Activated T-cell treated with anti-CD3 and anti-CD28 coated beads, Interleukin-2, amount 50 U/mL, for 72 hours (primary cell): ENCODE measurements around the gene UROD. TPM values are rescaled to one million over a fixed set of nuclear protein-coding genes. Genes with fewer than 3 reads are reported as not detected.
A peak's percentile ranks its signal among the peaks of the same experiment; 100 is the strongest.

ENCODE experiments used
- ATAC-seq, 2 donors: fragments of 150-1000 bp; cut with Tn5 transposase; replicated peaks in 1 of 2; 2 replicates each; pipeline ENCODE4 v1.10.0; 2021; ENCODE audit warnings: moderate library complexity in 2 of 2, mild to moderate bottlenecking in 1 of 2
- DNase-seq, 2 donors: peaks; one replicate each; pipeline ENCODE4 v3.0.0; 2021 to 2022; ENCODE audit warnings: mixed read lengths in 1 of 2
- H3K27ac Mint-ChIP-seq: one replicate; pipeline ENCODE4 v1.8.0; 2022; ENCODE audit warnings: mild to moderate bottlenecking, moderate library complexity, mixed read lengths
- H3K27me3 Mint-ChIP-seq: one replicate; pipeline ENCODE4 v1.8.0; 2022; ENCODE audit warnings: low read depth, mixed read lengths
- H3K36me3 Mint-ChIP-seq, 2 donors: one replicate each; pipeline ENCODE4 v1.8.0; 2022; ENCODE audit warnings: mixed read lengths in 2 of 2, mild to moderate bottlenecking in 1 of 2; ENCODE audit not compliant: insufficient read depth in 2 of 2
- H3K4me1 Mint-ChIP-seq: one replicate; pipeline ENCODE4 v1.8.0; 2022; ENCODE audit warnings: low read depth, mixed read lengths
- H3K4me3 Mint-ChIP-seq, 2 donors: one replicate each; pipeline ENCODE4 v1.8.0; 2022; ENCODE audit warnings: mild to moderate bottlenecking in 2 of 2, mixed read lengths in 2 of 2, moderate library complexity in 2 of 2
- H3K9me3 Mint-ChIP-seq, 2 donors: one replicate each; pipeline ENCODE4 v1.8.0; 2022; ENCODE audit warnings: mixed read lengths in 2 of 2
- total RNA-seq, 2 donors: library from RNA; stranded (reverse); gene quantifications; one replicate each; pipeline ENCODE4 v1.2.3, GENCODE V29; 2022

UROD gene
- total RNA-seq, 2 donors from 2014 or later: 65.6 to 75.6 TPM

DNA sequence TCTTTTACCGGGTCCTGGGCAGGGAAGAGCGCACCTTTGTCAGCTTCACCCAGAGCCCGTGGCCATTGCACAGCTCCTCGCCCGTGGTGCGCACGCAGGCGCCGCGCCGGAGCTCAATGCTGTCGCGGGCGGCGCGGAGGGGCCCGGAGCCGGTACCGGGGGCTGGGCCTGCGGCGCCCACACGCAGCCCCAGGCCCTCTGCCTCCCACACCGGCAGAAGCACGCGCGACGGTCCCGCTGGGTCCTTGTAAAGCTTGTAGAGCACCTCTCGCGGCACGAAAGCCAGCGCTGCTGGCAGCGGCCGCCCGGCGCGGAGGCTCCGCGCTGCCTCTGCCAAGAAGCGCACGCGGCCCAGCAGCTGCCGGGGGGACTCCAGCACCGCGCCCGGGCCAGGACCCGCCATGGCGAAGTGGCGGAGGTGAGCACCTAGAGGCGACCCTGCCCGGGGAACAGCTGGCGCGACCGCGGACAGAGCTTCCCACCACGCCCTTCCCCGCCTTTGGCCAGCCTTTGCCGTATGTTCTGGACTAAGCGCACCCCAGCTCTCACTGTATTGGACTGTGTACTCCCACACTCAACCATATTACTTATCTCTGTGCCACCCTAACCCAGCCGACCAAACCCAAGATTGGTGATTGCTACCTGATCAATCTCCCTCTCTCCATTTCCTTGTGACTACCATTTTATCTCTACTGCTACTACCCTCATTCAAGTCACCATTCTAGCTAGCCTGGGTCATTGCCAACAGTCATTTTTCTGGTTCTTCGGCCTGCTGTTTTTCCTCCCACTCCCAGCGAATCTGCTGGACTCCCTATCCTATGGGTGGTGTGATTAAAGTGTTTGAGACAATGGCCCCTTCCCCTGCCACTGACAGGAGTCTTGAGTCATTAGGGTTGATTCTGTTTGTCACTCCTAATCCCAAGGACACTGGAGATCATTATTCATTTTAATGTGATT is 921 bp upstream of the UROD start, which contains the start of gene HECTD3:
HECTD3 (minus strand) TSS at position 470 of the 957 bp plus-strand sequence; CDS start at position 403, 67 bp downstream.
- ATAC-seq (peak; percentile 85 to 87), DNase-seq (peak; percentile 83 to 88)
- Mint-ChIP-seq H3K27me3 (no peaks in the 10 kb centered on the region), H3K36me3 (peaks cover 0 to 3% of the 10 kb centered on the region in 2 donors), H3K27ac (peak within 1 kb of the TSS; percentile 62), H3K4me3 (peak within 1 kb of the TSS; percentile 84 to 92), H3K4me1 (peaks cover 45% of the 10 kb centered on the region), H3K9me3 (no peaks in the 10 kb centered on the region)

DNA sequence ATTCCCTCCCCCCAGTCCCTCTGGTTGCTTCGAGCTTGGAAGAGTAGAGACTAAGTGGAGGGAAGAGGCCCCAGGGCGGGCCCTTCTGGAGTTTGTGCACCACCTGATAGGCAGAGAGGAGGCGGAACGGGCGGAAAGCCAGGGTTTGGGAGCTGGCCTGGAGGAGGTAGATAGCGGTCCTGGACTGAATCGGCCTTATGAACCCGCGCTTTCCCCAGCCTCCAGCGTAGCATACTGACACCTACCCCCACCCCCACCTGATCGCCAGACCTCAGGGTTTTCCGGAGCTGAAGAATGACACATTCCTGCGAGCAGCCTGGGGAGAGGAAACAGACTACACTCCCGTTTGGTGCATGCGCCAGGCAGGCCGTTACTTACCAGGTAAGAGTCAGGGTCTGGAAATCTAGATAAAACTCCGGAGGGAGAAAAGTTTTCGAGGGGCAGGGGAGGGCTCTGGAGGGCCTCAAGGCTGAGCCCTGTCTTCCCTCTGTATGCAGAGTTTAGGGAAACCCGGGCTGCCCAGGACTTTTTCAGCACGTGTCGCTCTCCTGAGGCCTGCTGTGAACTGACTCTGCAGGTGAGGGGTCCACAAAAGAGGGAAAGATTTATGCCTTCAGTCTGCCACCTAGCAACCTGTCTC is 705 bp downstream of the UROD start:
- no peaks in the 10 kb centered on the region for H3K27me3 Mint-ChIP-seq
- DNase-seq (peak; percentile 36 to 46), ATAC-seq (peak in 1 of 2 donors; percentile 2)
- no peaks in the 10 kb centered on the region for H3K9me3 Mint-ChIP-seq
- H3K27ac Mint-ChIP-seq: peak overlapping the region; percentile 67
- peaks cover 0 to 3% of the 10 kb centered on the region in 2 donors for H3K36me3 Mint-ChIP-seq
- H3K4me3 Mint-ChIP-seq: peak overlapping the region; percentile 79 to 84
- peaks cover 45% of the 10 kb centered on the region for H3K4me1 Mint-ChIP-seq

DNA sequence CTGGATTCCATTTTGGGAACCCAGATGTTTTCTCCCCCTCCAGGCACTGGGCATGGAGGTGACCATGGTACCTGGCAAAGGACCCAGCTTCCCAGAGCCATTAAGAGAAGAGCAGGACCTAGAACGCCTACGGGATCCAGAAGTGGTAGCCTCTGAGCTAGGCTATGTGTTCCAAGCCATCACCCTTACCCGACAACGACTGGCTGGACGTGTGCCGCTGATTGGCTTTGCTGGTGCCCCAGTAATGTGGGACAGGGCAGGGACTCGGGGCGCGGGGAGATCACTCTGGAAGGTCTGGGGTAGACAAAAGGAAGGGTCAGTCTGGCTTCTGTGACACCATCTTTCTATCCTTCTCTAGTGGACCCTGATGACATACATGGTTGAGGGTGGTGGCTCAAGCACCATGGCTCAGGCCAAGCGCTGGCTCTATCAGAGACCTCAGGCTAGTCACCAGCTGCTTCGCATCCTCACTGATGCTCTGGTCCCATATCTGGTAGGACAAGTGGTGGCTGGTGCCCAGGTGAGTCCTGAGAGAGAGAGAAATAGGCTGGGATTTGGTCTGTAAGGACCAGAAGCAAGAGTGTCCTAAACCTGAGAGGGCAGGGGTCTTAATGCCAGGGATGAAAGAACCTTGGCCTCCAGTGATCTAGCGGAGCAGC is 1.6 kb downstream of the UROD start:
- H3K27ac Mint-ChIP-seq: no peak overlapping the region
- no peaks in the 10 kb centered on the region for H3K9me3 Mint-ChIP-seq
- ATAC-seq: no peak
- no peaks in the 10 kb centered on the region for H3K27me3 Mint-ChIP-seq
- peaks cover 48% of the 10 kb centered on the region for H3K4me1 Mint-ChIP-seq
- DNase-seq: no peak
- peaks cover 0 to 3% of the 10 kb centered on the region in 2 donors for H3K36me3 Mint-ChIP-seq
- H3K4me3 Mint-ChIP-seq: peak overlapping the region; percentile 79 to 84

DNA sequence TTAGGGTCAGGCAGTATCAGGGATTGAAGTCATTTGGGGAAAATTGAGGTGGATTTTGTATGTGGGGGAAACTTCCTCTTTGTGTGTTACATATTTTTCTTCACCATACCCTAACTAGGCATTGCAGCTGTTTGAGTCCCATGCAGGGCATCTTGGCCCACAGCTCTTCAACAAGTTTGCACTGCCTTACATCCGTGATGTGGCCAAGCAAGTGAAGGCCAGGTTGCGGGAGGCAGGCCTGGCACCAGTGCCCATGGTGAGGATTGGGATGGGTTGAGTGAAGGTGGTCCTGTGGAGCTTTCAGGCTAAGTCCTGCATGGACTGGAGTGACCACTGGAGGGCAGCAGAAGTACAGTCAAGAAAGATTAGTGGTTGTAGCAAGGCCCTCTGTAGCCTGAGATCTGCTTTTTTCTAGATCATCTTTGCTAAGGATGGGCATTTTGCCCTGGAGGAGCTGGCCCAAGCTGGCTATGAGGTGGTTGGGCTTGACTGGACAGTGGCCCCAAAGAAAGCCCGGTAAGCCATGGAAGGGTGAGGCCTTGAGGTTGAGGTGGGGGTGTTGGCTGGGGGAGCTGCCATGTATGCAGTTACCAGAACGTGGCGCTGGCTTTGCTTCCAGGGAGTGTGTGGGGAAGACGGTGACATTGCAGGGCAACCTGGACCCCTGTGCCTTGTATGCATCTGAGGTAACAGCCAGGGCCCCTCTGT is 2.4 kb downstream of the UROD start:
- H3K9me3 Mint-ChIP-seq: no peaks in the 10 kb centered on the region
- H3K27me3 Mint-ChIP-seq: no peaks in the 10 kb centered on the region
- no peaks in the 10 kb centered on the region for H3K36me3 Mint-ChIP-seq
- DNase-seq (peak; percentile 82), ATAC-seq (peak in 1 of 2 donors; percentile 16)
- H3K27ac Mint-ChIP-seq: peak overlapping the region; percentile 60
- H3K4me1 Mint-ChIP-seq: peaks cover 43% of the 10 kb centered on the region
- peak overlapping the region; percentile 25 to 79 for H3K4me3 Mint-ChIP-seq

DNA sequence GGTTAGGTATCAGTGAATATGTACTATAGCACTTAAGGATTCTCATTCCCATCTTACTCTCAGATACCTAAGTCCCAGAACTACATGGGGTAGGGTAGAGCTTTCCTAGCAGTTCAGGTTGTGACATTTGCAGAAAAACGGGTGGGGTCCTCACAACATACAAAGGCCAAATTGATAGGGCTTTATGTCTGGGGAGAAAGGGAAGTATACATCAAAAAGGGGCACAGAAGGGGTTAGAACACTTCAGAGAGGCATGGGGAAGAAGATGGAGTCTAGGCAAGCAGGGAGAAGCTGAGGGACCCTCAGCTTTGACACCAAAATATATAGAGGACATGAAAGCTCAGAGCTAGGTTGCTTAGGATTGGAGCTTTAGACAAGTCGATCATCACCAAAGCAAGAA is 3.6 kb downstream of the UROD start:
- Mint-ChIP-seq H3K27me3 (no peaks in the 10 kb centered on the region), H3K4me1 (peaks cover 33% of the 10 kb centered on the region), H3K9me3 (no peaks in the 10 kb centered on the region), H3K27ac (no peak overlapping the region), H3K36me3 (no peaks in the 10 kb centered on the region), H3K4me3 (no peak overlapping the region)
- no peak for ATAC-seq
- no peak for DNase-seq

DNA sequence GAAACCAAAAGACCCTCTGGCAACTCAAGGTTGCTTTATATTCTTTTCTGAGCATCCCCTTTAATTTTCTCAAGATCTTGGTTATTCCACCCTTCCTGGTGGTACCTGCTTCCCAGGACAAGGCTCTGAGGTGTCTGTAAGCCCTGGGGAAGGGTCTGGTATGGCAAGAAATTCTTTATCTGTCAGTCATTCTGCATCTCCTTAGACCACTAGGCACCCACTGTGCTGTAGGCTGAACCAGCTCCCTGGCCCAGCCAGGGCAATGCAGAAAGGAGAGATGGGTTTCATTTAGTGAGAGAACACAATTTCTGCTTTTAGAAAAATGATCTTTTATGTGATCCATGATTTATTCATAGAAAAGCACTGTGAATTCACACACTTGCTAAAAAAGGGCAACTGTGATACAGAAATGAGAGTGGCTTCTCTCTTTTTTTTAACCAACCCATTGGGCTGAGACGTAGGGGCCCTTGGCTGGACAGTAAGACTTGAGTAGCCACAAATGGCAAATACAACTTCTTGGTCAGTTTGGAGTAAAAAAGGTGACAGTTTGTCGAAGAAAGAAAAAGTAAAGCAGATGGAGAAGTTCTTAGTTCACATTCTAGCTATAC is 4.1 kb downstream of the UROD start:
- DNase-seq (no peak), ATAC-seq (no peak)
- H3K9me3 Mint-ChIP-seq: no peaks in the 10 kb centered on the region
- H3K4me3 Mint-ChIP-seq: no peak overlapping the region
- no peaks in the 10 kb centered on the region for H3K36me3 Mint-ChIP-seq
- H3K27ac Mint-ChIP-seq: no peak overlapping the region
- H3K27me3 Mint-ChIP-seq: no peaks in the 10 kb centered on the region
- peaks cover 31% of the 10 kb centered on the region for H3K4me1 Mint-ChIP-seq

DNA sequence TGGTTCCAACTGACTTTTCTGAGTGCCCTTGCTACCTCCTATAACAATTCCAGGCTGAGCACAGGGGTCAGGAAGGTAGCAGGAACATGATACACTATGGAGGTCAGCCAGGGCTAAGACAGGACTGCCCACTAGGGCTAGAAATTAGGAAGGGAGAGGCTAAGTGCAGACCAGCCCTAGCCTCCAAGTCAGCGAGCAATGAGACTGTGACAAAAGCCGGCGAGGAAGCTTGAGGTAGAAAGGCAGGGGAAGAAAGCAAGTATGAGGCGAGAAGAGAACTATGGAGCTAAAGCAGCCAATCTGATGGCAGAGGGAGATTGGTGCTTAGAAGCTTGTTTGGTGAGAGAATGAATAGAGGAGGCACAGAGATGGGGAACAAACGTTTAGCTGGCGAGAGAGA is 4.7 kb downstream of the UROD start:
- DNase-seq: no peak
- Mint-ChIP-seq H3K27ac (no peak overlapping the region), H3K4me1 (peaks cover 26% of the 10 kb centered on the region), H3K9me3 (no peaks in the 10 kb centered on the region), H3K27me3 (no peaks in the 10 kb centered on the region), H3K36me3 (no peaks in the 10 kb centered on the region), H3K4me3 (no peak overlapping the region)
- ATAC-seq: no peak

DNA sequence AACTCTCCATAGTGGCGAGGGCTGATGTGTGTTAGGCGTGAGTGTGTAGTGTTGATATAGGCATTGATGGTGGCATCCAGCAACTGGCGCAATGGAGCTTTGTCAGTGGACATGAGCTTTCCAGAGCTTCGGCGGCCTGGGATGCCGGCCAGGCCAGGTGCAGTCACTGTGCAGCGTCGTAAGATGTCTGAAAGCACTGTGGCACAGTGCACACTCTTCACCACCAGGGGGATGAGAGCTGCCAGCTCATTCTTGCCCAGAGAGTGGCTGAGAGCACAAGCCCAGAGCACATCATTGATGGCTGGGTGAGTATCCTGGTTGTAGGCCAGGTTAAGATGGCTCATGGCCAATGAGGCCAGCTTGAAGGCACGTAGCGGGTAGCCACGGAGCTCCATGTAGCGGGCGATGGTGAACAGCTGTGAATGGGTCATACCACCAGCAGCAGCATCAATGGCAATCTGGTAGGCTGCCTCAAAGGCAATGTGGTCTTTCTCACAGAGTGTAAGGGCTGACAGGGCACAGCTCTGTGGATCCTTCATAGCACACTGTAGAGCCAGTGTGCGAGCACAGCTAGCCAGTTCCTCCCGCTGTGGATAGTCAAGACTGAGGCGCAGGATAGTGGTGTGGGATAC is 6.7 kb downstream of the UROD start:
- no peaks in the 10 kb centered on the region for H3K9me3 Mint-ChIP-seq
- DNase-seq (peak; percentile 64 to 69), ATAC-seq (peak; percentile 87 to 89)
- H3K4me1 Mint-ChIP-seq: peaks cover 21% of the 10 kb centered on the region
- no peaks in the 10 kb centered on the region for H3K36me3 Mint-ChIP-seq
- no peak overlapping the region for H3K4me3 Mint-ChIP-seq
- no peaks in the 10 kb centered on the region for H3K27me3 Mint-ChIP-seq
- H3K27ac Mint-ChIP-seq: no peak overlapping the region

DNA sequence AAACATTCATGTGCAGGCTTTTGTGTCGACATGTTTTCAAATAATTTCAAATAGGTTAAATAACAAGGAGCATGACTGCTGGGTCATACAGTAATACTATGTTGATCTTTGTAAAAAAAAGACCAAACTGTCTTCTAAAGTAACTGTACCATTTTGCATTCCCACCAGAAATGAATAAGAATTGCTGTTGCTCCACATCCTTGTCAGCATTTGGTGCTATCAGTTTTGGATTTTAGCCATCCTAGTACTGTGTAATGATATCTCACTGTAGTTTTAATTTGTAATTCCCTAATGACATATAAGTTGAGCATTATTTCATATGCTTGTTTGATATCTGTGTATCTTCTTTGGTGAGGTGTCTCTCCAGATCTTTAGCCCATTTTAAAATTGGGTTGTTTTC is 11.6 kb downstream of the UROD start:
- Mint-ChIP-seq H3K36me3 (no peaks in the 10 kb centered on the region), H3K4me1 (peaks cover 22% of the 10 kb centered on the region), H3K27ac (no peak overlapping the region), H3K4me3 (no peak overlapping the region), H3K9me3 (no peaks in the 10 kb centered on the region), H3K27me3 (no peaks in the 10 kb centered on the region)
- DNase-seq: no peak
- ATAC-seq: no peak

DNA sequence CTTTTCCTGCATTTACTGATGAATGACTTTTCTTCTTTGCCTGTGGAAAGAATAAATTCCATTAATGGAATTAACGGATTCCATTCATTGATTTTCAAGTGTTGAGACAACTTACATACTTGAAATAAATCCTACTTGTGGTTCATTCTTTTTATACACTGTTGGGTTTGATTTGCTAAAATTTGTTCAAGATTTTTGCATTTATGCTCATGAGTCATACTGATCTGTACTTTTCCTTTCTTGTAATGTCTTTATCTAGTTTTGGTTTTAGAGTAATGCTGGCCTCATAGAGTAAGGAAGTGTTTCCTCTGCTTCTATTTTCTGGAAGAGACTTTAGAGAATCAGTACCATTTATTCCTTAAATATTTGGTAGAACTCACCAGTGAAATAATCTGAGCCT is 14.4 kb downstream of the UROD start:
- DNase-seq (no peak), ATAC-seq (peak; percentile 33 to 65)
- Mint-ChIP-seq H3K27ac (no peak overlapping the region), H3K4me3 (no peak overlapping the region), H3K4me1 (peaks cover 20% of the 10 kb centered on the region), H3K27me3 (no peaks in the 10 kb centered on the region), H3K36me3 (no peaks in the 10 kb centered on the region), H3K9me3 (no peaks in the 10 kb centered on the region)

DNA sequence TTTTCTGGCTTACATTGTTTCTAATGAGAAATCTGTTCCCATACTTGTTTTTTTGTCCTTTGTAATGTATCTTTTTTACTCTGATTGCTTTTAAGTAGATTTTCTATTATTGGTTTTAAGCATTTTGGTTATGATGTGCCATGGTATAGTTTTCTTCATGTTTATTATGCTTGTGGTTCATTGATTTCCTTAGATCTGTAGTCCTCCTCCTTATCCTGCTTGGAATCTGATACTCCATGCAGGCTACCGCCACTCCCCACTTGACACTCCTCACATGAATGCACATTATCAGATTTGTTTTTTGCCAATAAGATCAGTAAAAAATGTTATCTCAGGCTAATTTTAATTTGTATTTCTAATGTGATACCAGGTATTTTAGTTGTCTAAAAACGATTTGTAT is 20.8 kb downstream of the UROD start:
- no peak for DNase-seq
- H3K4me3 Mint-ChIP-seq: no peak overlapping the region
- H3K27ac Mint-ChIP-seq: no peak overlapping the region
- peaks cover 18% of the 10 kb centered on the region for H3K4me1 Mint-ChIP-seq
- H3K36me3 Mint-ChIP-seq: no peaks in the 10 kb centered on the region
- no peaks in the 10 kb centered on the region for H3K27me3 Mint-ChIP-seq
- no peaks in the 10 kb centered on the region for H3K9me3 Mint-ChIP-seq
- ATAC-seq: no peak

DNA sequence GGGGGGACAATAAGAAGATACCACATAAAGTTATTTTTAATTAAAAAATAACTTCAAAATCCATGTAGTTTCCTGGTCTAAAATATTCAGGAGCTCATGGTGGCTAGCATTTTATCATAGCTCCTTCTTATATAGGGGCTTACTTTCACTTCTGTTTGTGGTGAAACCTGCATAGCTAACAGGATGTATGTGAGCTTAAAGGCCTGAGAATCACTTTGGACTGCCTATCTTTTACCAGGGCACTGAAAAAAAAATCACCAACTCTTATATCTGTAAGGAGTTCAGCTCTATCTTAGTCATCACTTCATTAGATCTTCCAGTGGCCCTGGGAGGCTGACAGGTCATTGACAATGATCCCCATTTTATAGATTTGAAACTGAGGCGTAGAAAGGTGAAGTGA is 21.3 kb downstream of the UROD start:
- Mint-ChIP-seq H3K9me3 (no peaks in the 10 kb centered on the region), H3K4me1 (peaks cover 18% of the 10 kb centered on the region), H3K27ac (no peak overlapping the region), H3K36me3 (no peaks in the 10 kb centered on the region), H3K27me3 (no peaks in the 10 kb centered on the region), H3K4me3 (no peak overlapping the region)
- DNase-seq (no peak), ATAC-seq (no peak)
